ENCODE results near the gene LMOD3.

The LMOD3 gene

GRCh38 chr3:69058180-69058946, 64.0 kb downstream of the LMOD3 start:
- no peak for DNase-seq
